HCT116 (cell line): Measurements from ENCODE around the gene TENM3.

ENCODE experiments used
- CEBPB ChIP-seq: IDR thresholded peaks from 2 replicates; pipeline ENCODE4 v1.6.1; 2012; ENCODE audit warnings: low read depth
- ELF1 ChIP-seq: IDR thresholded peaks from 2 replicates; pipeline ENCODE4 v1.6.1; 2012; ENCODE audit warnings: low read depth, borderline replicate concordance
- RAD21 ChIP-seq: IDR thresholded peaks from 2 replicates; pipeline ENCODE4 v1.6.1; 2012; ENCODE audit warnings: low read depth, mild to moderate bottlenecking
- SIN3A ChIP-seq: IDR thresholded peaks from 2 replicates; pipeline ENCODE4 v1.6.1; 2012; ENCODE audit warnings: low read depth
- ZFX ChIP-seq: fragments of 450-650 bp; IDR thresholded peaks from 2 replicates; pipeline ENCODE4 v1.6.1; 2017
- TF ChIP-seq, protein P1 (sequence below), 3 experiments: fragments of 200-600 bp in 1 of 3; sonication (generic) in 1 of 3; IDR thresholded peaks in 2 of 3; conservative IDR thresholded peaks in 1 of 3; 2 replicates each; pipeline ENCODE4 v1.5.1; 2012 to 2017; ENCODE audit warnings: low read depth in 2 of 3, low read length in 2 of 3, antibody characterized with exemption in 1 of 3, borderline replicate concordance in 1 of 3, control low read depth in 1 of 3, mild to moderate bottlenecking in 1 of 3, mixed read lengths in 1 of 3, mixed run types in 1 of 3, moderate library complexity in 1 of 3; ENCODE audit not compliant: insufficient read depth in 1 of 3

GRCh38 chr4:182810103-182810615 is 567.0 kb downstream of the TENM3 start:
- TF ChIP-seq, protein P1, sequence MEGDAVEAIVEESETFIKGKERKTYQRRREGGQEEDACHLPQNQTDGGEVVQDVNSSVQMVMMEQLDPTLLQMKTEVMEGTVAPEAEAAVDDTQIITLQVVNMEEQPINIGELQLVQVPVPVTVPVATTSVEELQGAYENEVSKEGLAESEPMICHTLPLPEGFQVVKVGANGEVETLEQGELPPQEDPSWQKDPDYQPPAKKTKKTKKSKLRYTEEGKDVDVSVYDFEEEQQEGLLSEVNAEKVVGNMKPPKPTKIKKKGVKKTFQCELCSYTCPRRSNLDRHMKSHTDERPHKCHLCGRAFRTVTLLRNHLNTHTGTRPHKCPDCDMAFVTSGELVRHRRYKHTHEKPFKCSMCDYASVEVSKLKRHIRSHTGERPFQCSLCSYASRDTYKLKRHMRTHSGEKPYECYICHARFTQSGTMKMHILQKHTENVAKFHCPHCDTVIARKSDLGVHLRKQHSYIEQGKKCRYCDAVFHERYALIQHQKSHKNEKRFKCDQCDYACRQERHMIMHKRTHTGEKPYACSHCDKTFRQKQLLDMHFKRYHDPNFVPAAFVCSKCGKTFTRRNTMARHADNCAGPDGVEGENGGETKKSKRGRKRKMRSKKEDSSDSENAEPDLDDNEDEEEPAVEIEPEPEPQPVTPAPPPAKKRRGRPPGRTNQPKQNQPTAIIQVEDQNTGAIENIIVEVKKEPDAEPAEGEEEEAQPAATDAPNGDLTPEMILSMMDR (IDR thresholded peaks at IDR 0.05 in 2 of 3, conservative IDR thresholded peaks at IDR 0.05 in 1 of 3; ENCODE audit: borderline replicate concordance in 1 of 3, insufficient read depth in 1 of 3, low read depth in 2 of 3, low read length in 2 of 3), result 0 out of 6 replicates have a peak, but pooled peaks of 1 of the 3 experiments have one; percentile 0
- TF ChIP-seq RAD21, result no peak
- TF ChIP-seq ZFX, result no peak
- no peak for TF ChIP-seq SIN3A
- TF ChIP-seq CEBPB, result no peak
- no peak for TF ChIP-seq ELF1
